GM19193 (cell line): ENCODE data around the gene PER2.

ENCODE experiments used
- POLR2A ChIP-seq: IDR thresholded peaks from 4 replicates; pipeline ENCODE4 v1.6.1; 2011; ENCODE audit not compliant: insufficient read depth, insufficient read length; ENCODE audit errors: extremely low read depth

PER2 gene

GRCh38 chr2:238207006-238207405 is 81.4 kb downstream of the PER2 start:
- TF ChIP-seq POLR2A: no peak

GRCh38 chr2:238203973-238204683 is 84.3 kb downstream of the PER2 start:
- no peak for TF ChIP-seq POLR2A

- TF ChIP-seq POLR2A: peak; percentile 87
These were observed 85.1 kb downstream of the PER2 start, which contains the start of gene ILKAP for GRCh38 chr2:238203094-238203972. Gene ILKAP (minus strand): TSS chr2:238203695. CDS start chr2:238203553, 142 bp downstream.

- TF ChIP-seq POLR2A: no peak
These were observed 85.9 kb downstream of the PER2 start for GRCh38 chr2:238202326-238203093.
